HUES48 (cell line): ENCODE results near the gene EIF2B1.
"Not testable (repeated sequence)": the region's sequence is repeated elsewhere in the genome, so short reads cannot be mapped to it uniquely, and the experiment has no call there.

ENCODE experiments used
- H3K27ac ChIP-seq: one replicate; pipeline ENCODE4 v1.7.0; 2013; ENCODE audit warnings: low read depth, low read length, inconsistent platforms
- H3K27me3 ChIP-seq: 2 replicates; pipeline ENCODE4 v1.6.1; 2013; ENCODE audit warnings: mild to moderate bottlenecking, low read length; ENCODE audit not compliant: control insufficient read depth, insufficient read depth
- H3K36me3 ChIP-seq: 2 replicates; pipeline ENCODE4 v1.6.1; 2013; ENCODE audit warnings: low read length; ENCODE audit not compliant: control insufficient read depth, insufficient read depth
- H3K4me1 ChIP-seq: 2 replicates; pipeline ENCODE4 v1.6.1; 2013; ENCODE audit warnings: mild to moderate bottlenecking, low read length; ENCODE audit not compliant: control insufficient read depth, insufficient read depth
- H3K4me3 ChIP-seq: 2 replicates; pipeline ENCODE4 v1.5.1; 2013; ENCODE audit warnings: mild to moderate bottlenecking, low read depth, low read length
- H3K9ac ChIP-seq: 2 replicates; pipeline ENCODE4 v1.6.1; 2013; ENCODE audit warnings: mild to moderate bottlenecking, low read depth, low read length, moderate library complexity
- H3K9me3 ChIP-seq: 2 replicates; pipeline ENCODE4 v1.6.1; 2013; ENCODE audit warnings: low read length; ENCODE audit not compliant: control insufficient read depth, insufficient read depth

EIF2B1 gene

DNA sequence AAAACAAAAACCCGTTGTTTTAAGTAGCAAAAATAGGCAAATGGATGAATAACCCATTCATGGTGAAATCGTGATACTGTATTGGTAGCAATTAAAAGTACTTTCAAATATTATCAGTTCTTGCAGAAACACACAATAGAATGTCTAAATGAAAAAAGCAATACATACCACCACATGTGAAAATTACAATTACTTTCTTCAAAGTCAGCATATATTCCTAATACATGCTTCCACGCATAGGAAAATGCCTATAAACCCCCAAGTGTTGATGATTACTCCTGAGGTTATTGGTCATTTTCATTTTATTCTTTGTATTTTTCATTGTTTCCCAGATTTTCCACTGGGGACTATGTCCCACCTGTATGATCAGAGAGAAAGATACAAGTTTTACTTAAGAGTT, 16.3 kb downstream of the EIF2B1 start:
- Histone ChIP-seq H3K27me3 (no peaks in the 10 kb centered on the region), H3K36me3 (peaks cover 95% of the 10 kb centered on the region), H3K9ac (no peak overlapping the region), H3K9me3 (no peaks in the 10 kb centered on the region), H3K4me1 (no peaks in the 10 kb centered on the region), H3K27ac (no peak overlapping the region), H3K4me3 (no peak overlapping the region)

GRCh38 chr12:123614531-123614930, 19.0 kb downstream of the EIF2B1 start:
- Histone ChIP-seq H3K9ac (no peak overlapping the region), H3K36me3 (peaks cover 92% of the 10 kb centered on the region), H3K9me3 (no peaks in the 10 kb centered on the region), H3K4me3 (no peak overlapping the region), H3K27me3 (no peaks in the 10 kb centered on the region), H3K27ac (no peak overlapping the region), H3K4me1 (no peaks in the 10 kb centered on the region)

GRCh38 chr12:123614110-123614509, 19.4 kb downstream of the EIF2B1 start:
- no peak overlapping the region for H3K9ac ChIP-seq
- H3K9me3 ChIP-seq, result no peaks in the 10 kb centered on the region
- no peak overlapping the region for H3K4me3 ChIP-seq
- H3K27ac ChIP-seq, result no peak overlapping the region
- no peaks in the 10 kb centered on the region for H3K4me1 ChIP-seq
- no peaks in the 10 kb centered on the region for H3K27me3 ChIP-seq
- peaks cover 92% of the 10 kb centered on the region for H3K36me3 ChIP-seq

GRCh38 chr12:123608182-123608581, 25.3 kb downstream of the EIF2B1 start:
- Histone ChIP-seq H3K4me3 (no peak overlapping the region), H3K36me3 (peaks cover 93% of the 10 kb centered on the region), H3K27ac (no peak overlapping the region), H3K4me1 (no peaks in the 10 kb centered on the region), H3K27me3 (no peaks in the 10 kb centered on the region), H3K9me3 (no peaks in the 10 kb centered on the region), H3K9ac (no peak overlapping the region)

DNA sequence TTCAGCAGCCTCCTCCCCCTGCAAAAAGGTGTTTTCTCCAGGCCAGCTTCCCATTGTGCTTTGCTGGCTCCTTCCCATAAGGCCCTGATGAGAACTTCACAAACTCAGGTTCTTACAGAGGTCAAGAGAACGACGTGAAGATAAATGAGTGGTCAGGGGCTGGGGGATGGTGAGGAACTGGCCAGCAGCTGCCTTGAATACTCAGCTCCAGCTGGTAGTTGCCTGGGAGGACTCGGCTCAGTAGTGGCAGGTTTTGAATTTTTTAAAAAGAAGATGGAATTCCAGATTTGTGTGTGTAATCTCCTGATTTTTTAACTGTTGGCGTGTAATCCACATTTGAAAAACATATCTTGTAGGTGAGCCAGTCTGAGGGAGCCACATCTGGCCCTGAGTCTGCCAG, 25.7 kb downstream of the EIF2B1 start:
- no peak overlapping the region for H3K27ac ChIP-seq
- H3K9ac ChIP-seq, result no peak overlapping the region
- H3K9me3 ChIP-seq, result no peaks in the 10 kb centered on the region
- H3K4me1 ChIP-seq, result no peaks in the 10 kb centered on the region; the same call in 1 of the 2 replicates
- H3K36me3 ChIP-seq, result peaks cover 89% of the 10 kb centered on the region
- H3K27me3 ChIP-seq, result no peaks in the 10 kb centered on the region
- H3K4me3 ChIP-seq, result no peak overlapping the region

- H3K27me3 ChIP-seq, H3K9ac ChIP-seq, H3K27ac ChIP-seq, H3K9me3 ChIP-seq, H3K4me1 ChIP-seq: not testable (repeated sequence)
- Histone ChIP-seq H3K36me3 (peaks cover 53% of the 10 kb centered on the region), H3K4me3 (0 out of 2 replicates have a peak overlapping the region, but pooled peaks have one; percentile 93)
These were observed 30.0 kb downstream of the EIF2B1 start for GRCh38 chr12:123603495-123603894.

GRCh38 chr12:123602651-123603195, 30.8 kb downstream of the EIF2B1 start:
- Histone ChIP-seq H3K9me3 (no peaks in the 10 kb centered on the region), H3K4me1 (no peaks in the 10 kb centered on the region; the same call in 1 of the 2 replicates), H3K36me3 (peaks cover 53% of the 10 kb centered on the region), H3K4me3 (peak overlapping the region; percentile 93), H3K9ac (peak overlapping the region; percentile 91), H3K27ac (peak overlapping the region; percentile 92), H3K27me3 (no peaks in the 10 kb centered on the region)

DNA sequence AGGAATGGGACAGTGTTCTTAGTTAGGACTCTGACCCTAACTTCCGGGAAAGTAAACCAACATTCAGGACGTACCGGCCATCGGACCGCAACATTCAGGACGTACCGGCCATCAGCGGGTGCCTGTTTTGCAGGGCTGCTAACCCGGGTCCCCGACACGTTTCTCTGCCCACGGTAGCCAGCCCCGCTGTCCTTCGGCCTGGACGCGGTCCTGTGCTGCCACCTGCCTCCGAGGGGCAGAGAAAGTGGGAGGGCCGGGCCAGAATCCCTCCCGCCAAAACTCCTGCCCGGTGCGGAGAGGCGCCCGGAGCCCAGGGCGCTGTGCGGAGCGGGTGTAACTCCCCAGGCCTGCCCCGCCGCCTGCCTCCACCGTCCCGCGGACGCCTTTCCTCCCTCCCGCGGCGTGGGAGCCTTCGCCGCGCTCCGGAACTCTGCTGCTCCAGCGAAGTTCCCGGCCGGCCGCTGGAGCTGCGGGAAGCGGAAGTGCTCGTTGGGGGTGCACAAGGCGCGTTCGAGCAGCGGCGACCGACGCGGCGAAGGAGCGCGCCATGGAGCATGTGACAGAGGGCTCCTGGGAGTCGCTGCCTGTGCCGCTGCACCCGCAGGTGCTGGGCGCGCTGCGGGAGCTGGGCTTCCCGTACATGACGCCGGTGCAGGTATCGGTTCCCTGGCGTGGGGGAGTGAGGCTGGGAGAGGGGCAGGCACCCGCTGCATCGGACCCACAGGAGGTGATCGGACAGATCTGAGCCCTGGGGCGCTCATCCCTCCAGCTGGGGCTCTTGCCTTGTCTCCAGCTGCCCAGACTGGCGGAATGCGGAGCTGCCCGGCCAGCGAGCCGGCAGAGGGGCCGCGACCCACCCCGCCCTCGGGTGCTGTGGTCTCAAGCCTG, 31.6 kb downstream of the EIF2B1 start, which contains the start of gene DDX55:
TSS of gene DDX55 (plus strand) at position 498 of the 888 bp plus-strand sequence. CDS start at position 548, 50 bp downstream.
- peak within 1 kb of the TSS; percentile 91 for H3K9ac ChIP-seq
- no peaks in the 10 kb centered on the region; the same call in 1 of the 2 replicates for H3K4me1 ChIP-seq
- no peaks in the 10 kb centered on the region for H3K9me3 ChIP-seq
- no peaks in the 10 kb centered on the region for H3K27me3 ChIP-seq
- H3K36me3 ChIP-seq, result peaks cover 53% of the 10 kb centered on the region
- H3K27ac ChIP-seq, result peak within 1 kb of the TSS; percentile 92
- H3K4me3 ChIP-seq, result peak within 1 kb of the TSS; percentile 93

- H3K9ac ChIP-seq, result no peak overlapping the region
- no peaks in the 10 kb centered on the region; the same call in 1 of the 2 replicates for H3K4me1 ChIP-seq
- no peaks in the 10 kb centered on the region for H3K9me3 ChIP-seq
- no peaks in the 10 kb centered on the region for H3K27me3 ChIP-seq
- H3K36me3 ChIP-seq, result peaks cover 51% of the 10 kb centered on the region
- H3K27ac ChIP-seq, result no peak overlapping the region
- H3K4me3 ChIP-seq, result no peak overlapping the region
These were observed 33.8 kb downstream of the EIF2B1 start for GRCh38 chr12:123599721-123600120.

GRCh38 chr12:123599310-123599709, 34.2 kb downstream of the EIF2B1 start:
- Histone ChIP-seq H3K27ac (no peak overlapping the region), H3K9ac (no peak overlapping the region), H3K9me3 (no peaks in the 10 kb centered on the region)

GRCh38 chr12:123598522-123598921, 35.0 kb downstream of the EIF2B1 start:
- no peaks in the 10 kb centered on the region; the same call in 1 of the 2 replicates for H3K4me1 ChIP-seq
- H3K36me3 ChIP-seq, result peaks cover 44% of the 10 kb centered on the region
- no peaks in the 10 kb centered on the region for H3K9me3 ChIP-seq
- H3K27me3 ChIP-seq, result no peaks in the 10 kb centered on the region
- H3K27ac ChIP-seq, result no peak overlapping the region
- H3K9ac ChIP-seq, result no peak overlapping the region
- no peak overlapping the region for H3K4me3 ChIP-seq

More at GRCh38 chr12:123599310-123599709, 34.2 kb downstream of the EIF2B1 start:
- Histone ChIP-seq H3K27me3 (no peaks in the 10 kb centered on the region), H3K36me3 (peaks cover 48% of the 10 kb centered on the region), H3K4me3 (no peak overlapping the region), H3K4me1 (no peaks in the 10 kb centered on the region; the same call in 1 of the 2 replicates)
